Renal cortex interstitium (tissue), 15 donors: ENCODE results near the gene HSFX1. TPM values are rescaled to one million over a fixed set of nuclear protein-coding genes. Genes with fewer than 3 reads are reported as not detected.
"Not testable (repeated sequence)": the region's sequence is repeated elsewhere in the genome, so short reads cannot be mapped to it uniquely, and the experiment has no call there.

Experiments used
- DNase-seq, 11 donors: peaks; one replicate each; pipeline ENCODE4 v3.0.0-alpha.2; 2013; ENCODE audit warnings: low read depth in 9 of 11, low spot score in 4 of 11; ENCODE audit errors: extremely low read depth in 1 of 11
- long read RNA-seq, 16 experiments: transcript quantifications; one replicate each; lab custom pipeline, GENCODE V29; 2026
- polyA plus RNA-seq, 3 donors: library from polyadenylated mRNA; unstranded; fragments of 120-200 nt; gene quantifications; one replicate each; pipeline ENCODE4 v1.2.1, GENCODE V29; 2013; ENCODE audit not compliant: insufficient read length in 3 of 3

HSFX1 gene, protein sequence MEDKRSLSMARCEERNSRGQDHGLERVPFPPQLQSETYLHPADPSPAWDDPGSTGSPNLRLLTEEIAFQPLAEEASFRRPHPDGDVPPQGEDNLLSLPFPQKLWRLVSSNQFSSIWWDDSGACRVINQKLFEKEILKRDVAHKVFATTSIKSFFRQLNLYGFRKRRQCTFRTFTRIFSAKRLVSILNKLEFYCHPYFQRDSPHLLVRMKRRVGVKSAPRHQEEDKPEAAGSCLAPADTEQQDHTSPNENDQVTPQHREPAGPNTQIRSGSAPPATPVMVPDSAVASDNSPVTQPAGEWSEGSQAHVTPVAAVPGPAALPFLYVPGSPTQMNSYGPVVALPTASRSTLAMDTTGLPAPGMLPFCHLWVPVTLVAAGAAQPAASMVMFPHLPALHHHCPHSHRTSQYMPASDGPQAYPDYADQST
- 1 to 10 TPM; 1.7 to 2.6 (median 1.9) TPM for polyA plus RNA-seq
- long read RNA-seq, donor 1 = 0 reads
- long read RNA-seq, donor 2 = 0 reads
- long read RNA-seq, donor 3 = 0 reads
- long read RNA-seq, donor 4 = 0 reads
- long read RNA-seq, donor 5 = 0 reads
- long read RNA-seq, donor 6 = 0 reads
- long read RNA-seq, donor 7 = 0 reads
- long read RNA-seq, donor 8 = 0 reads
- long read RNA-seq, donor 9 = 0 reads
- long read RNA-seq, donor 10 = 0 reads
- long read RNA-seq, donor 11 = 0 reads
- long read RNA-seq, donor 12 = 0 reads
- long read RNA-seq, donor 13 = 0 reads
- long read RNA-seq, donor 14 = 0 reads
- long read RNA-seq, donor 15 = 0 reads
- long read RNA-seq, donor 16 = 0 reads

GRCh38 chrX:149773768-149774167, at the start of gene HSFX1:
TSS of gene HSFX1 (plus strand) at chrX:149774068. CDS start at chrX:149774682, 614 bp downstream.
- DNase-seq = not testable (repeated sequence)

GRCh38 chrX:149727308-149727707, 46.6 kb upstream of the HSFX1 start:
- DNase-seq = not testable (repeated sequence)

DNA sequence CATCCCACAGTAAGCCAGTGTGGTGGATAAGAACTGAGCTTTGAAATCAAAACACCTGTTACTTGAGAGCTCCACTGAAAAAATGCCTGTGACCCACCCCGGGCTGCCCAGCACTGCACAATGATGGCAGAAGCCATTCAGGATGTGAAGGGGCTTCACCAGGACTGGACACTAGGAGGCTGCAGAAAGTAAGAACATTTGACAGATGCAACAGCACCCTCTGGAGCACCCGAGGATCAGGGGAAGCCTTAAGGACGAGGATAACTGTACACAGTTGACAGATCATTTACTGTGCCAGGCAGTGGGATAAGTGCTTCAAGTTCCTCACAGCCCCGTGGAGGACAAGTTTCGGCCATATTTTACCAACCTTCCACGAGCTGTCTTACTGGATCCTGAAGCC, 31.6 kb upstream of the HSFX1 start:
- not testable (repeated sequence) for DNase-seq

DNA sequence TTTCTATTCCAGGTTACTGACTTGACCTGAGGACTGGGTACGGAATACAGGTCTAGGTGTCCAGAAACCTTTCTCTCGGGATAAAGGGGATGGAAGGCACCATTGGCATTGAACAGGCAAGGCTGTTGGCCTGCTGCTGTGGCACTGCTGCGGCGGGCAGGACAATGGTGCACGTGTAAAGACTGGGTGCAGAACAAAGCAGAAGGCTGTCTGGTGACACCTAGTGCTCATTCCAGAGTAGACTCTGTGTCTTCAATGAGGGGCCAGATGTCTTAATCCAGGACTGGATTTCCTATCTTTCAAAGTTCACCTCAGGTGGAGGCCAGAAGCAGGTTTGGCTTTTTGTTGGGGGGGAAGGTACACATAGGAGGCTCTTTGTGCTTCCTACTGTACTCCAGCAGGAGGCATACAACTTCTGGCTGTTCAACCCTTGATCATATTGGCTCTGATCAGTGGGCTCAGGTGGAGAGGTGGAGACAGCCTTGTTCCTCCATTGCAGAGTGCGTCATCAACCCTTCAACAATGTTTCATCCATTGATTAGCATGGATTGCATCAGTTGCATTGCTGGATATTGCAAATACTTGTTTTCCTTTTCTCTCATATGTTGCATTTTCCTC, 27.4 kb upstream of the HSFX1 start:
- DNase-seq = not testable (repeated sequence)

DNA sequence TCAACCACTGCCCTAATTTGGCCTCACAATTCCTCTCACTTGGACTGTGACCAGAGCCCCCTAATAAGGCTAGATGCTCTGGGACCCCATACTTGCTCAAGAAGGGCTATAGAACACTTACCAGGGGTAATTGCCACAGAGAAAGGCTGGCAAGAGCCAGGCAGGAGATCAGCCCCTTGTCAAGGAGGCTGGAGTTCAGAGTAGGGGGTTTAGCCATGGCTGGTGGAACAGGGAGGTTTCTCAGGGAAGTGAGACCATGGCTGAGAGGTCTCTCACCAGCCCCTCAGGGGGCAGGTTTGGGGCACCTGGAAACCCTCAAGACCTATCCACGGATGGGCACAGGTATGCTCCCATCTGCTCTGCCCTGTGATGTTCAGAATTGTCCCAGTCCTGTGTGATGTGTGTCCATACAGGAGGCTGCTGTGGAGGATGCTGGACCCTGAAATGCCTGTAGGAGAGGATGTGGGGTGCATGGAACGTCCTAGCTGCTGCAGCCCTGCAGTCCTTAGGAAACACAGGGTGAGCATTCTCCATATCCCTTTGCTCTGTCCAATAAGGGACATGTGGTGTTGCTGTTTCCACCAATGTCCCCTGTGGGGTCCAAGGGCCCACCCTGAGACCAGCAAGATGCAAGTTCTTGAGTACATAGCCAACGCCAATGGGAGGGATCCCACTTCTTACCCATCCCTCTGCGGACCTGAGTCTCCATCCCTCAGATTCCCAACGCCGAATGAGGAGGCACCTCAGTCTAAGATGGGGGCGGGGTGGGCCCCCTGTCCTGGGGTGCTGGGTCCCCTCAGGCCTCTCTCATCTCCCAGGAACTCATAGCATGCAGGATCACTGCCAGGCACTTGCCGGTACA, 16.4 kb upstream of the HSFX1 start:
- no peak for DNase-seq

DNA sequence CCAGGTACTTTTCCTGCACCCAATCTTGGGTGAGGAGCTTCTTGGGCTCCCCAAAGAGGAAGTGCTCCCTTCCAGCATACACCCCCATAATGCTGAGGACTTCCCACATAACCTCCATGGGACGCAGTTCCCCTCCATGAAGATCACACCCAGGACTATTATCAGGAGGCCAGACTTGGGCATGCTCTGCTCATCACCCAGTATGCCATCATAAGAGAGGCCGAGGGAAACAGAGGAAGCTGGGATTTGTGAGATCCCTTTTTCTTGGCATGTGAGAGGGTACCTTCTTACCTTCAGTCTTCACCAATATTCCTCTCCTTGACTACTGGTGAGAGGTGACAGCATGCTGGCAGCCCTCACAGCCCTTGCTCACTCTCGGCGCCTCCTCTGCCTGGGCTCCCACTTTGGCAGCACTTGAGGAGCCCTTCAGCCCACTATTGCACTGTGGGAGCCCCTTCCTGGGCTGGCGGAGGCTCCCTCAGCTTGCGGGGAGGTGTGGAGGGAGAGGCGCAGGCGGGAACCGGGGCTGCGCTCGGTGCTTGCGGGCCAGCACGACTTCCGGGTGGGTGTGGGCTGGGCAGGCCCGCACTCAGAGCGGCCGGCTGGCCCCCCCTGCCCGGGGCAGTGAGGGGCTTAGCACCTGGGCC, 15.7 kb upstream of the HSFX1 start:
- DNase-seq = no peak

- DNase-seq = not testable (repeated sequence)
These were observed 15.2 kb upstream of the HSFX1 start for GRCh38 chrX:149758715-149759078.

GRCh38 chrX:149759824-149760223, 14.0 kb upstream of the HSFX1 start:
- no peak for DNase-seq

DNA sequence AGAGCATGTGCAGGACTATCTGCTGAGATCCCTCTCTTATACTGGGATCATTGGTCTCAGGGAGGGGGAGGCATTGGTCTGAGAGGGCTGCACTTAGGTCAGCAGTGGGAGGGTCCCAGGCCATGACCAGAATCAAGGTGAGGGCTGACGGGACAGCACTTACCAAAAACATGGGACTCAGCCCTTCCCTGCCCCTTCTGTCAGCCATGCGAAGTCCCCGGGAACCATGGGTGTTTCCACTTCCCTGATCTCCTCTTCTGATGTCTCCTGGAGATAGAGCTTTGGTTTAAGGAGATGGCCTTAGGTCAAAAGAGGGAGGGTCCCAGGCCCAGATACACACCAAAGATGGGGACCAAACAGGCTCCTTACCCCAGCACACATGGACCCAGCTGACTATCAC, 12.9 kb upstream of the HSFX1 start:
- no peak for DNase-seq

DNA sequence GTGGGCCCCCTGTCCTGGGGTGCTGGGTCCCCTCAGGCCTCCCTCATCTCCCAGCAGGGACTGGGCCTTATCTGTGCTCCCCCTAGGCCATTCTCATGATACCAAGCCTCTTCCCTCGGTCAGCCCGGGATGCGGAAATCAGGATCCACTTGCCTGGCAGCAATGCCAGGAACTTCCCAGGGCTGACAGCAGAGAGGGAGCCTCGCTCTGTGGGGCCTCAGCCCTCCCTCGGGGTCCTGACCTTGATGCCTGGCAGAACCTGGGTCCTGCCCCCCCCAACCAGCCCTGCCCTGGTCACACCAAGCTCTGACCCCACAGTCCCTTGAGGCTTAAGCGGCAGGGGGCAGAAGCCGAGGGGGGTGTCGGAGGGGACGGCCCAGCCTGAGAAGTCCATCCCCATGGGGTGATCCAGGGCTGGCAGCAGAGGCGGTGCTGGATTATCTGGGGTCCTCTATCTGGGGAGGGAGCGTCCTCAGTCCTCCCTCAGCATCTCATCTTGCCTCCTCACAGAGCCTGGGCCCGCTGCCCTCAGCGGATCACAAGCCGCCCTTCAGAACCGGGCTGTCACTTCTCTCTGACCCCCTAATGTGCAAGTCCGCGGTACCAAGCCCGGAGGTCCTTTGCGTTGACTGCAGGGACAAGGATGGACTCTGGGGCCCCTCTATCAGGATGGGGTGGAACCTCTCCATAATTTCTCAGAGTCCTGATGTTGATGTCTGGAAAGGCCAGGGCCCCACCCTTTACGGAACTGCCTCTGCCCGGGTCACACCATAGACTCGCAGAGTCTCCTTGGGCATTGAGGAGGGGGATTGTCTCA, 11.8 kb upstream of the HSFX1 start:
- not testable (repeated sequence) for DNase-seq

GRCh38 chrX:149762696-149763614, 10.9 kb upstream of the HSFX1 start:
- no peak for DNase-seq

- not testable (repeated sequence) for DNase-seq
These were observed 3.5 kb upstream of the HSFX1 start for GRCh38 chrX:149770344-149770743.

DNA sequence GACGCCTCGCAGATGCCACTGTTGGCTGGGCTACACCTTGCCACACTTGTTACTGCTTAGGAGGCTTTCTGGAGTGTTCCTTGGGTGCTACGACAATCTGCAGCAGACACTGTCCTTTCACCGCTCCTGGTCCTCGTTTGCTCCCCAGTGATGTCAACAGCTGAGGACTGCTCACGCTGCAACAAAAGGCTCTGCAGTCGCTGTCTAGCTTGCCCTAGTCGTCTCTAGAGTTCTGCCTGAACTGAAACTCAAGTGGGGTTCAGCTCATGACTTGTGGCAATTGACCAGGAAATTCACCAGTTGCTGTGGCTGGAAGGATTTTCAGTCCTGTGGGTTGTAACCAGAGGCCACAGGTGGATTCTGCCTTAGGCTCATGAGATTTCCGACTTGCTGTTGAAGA, 842 bp upstream of the HSFX1 start:
- not testable (repeated sequence) for DNase-seq

- not testable (repeated sequence) for DNase-seq
These were observed 4.1 kb downstream of the HSFX1 start for GRCh38 chrX:149777999-149778398.

DNA sequence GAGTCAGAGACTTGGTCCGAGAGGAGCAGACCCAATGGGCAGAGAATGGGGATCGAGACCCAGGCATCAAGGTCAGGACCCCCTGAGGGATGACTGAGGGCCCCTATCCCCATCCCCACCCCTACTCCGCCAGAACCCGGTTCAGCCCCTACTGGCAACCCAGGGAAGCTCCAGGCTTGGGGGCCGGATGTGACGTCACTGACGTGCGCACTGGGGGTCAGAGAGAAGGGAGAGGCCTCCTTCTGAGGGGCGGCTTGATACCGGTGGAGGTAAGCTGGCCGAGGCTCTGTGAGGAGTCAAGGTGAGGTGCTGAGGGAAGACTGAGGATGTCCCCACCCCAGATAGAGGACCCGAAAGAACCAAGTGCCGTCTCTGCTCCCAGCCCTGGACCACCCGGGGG, 7.9 kb downstream of the HSFX1 start, which contains the start of gene MAGEA9:
Gene MAGEA9, plus strand, starts transcription at position 204 of the 400 bp plus-strand sequence. CDS start 4,281 bp downstream, outside the sequence.
- DNase-seq = not testable (repeated sequence)

- DNase-seq = not testable (repeated sequence)
These were observed 21.7 kb downstream of the HSFX1 start for GRCh38 chrX:149795531-149795930.
